Measurements from ENCODE around the gene GRSF1. TPM values are rescaled to one million over a fixed set of nuclear protein-coding genes. Genes with fewer than 3 reads are reported as not detected.

GRSF1 gene
- total and polyA plus RNA-seq, 10 of the 15 experiments (the other 5 are each of a cell fraction or from before 2014, with no cell fraction given), result 37.5 to 105 (median 68.4) TPM

- CTCF ChIA-PET, result interaction anchor here (1.0 to 1.1 kb wide), 4 partner anchors 9 to 175 kb away, joined by 3 to 4 read pairs (median 4); no protein-coding TSS in a partner anchor
- SMC1A ChIA-PET (ENCODE audit: uncharacterized antibody, unreplicated experiment), result interaction anchor here (0.6 to 1.5 kb wide), 5 partner anchors 26 to 194 kb away, joined by 3 read pairs; no protein-coding TSS in a partner anchor
- in situ Hi-C loops (cut with MboI), result no loop called here
Measured at GRCh38 chr4:70829015-70829414, 10.7 kb downstream of the GRSF1 start.

More at GRCh38 chr4:70829015-70829414, 10.7 kb downstream of the GRSF1 start:
- intact Hi-C loops (cut with micrococcal nuclease; ENCODE audit: unreplicated experiment), result no loop called here
- FAIRE-seq (no peak), ATAC-seq (no peak), DNase-seq (ENCODE audit: low read depth, low spot score) (no peak)
- H3K27me3 ChIP-seq (replicated peaks in 1 of 2; ENCODE audit: control insufficient read depth in 2 of 2, insufficient read depth in 2 of 2, low read length in 1 of 2), result no peaks in the 10 kb centered on the region
- H4K20me1 ChIP-seq (ENCODE audit: control insufficient read depth, insufficient read depth), result no peaks in the 10 kb centered on the region
- H3K79me2 ChIP-seq (ENCODE audit: control insufficient read depth, insufficient read depth, low read length), result peaks cover 5% of the 10 kb centered on the region
- no peak overlapping the region for H3K4me2 ChIP-seq (ENCODE audit: control insufficient read depth, insufficient read depth)
- H2AFZ ChIP-seq (ENCODE audit: control insufficient read depth, low read depth, low read length), result no peak overlapping the region
- no peak overlapping the region for H3K27ac ChIP-seq (ENCODE audit: control insufficient read depth, insufficient read depth)
- 96% methylated on average over 3 of the region's 3 CpGs for WGBS (ENCODE audit: insufficient coverage, insufficient replicate concordance, low lambda C conversion rate, missing lambda C conversion rate)
- no peaks in the 10 kb centered on the region for H3K9me3 ChIP-seq (replicated peaks; ENCODE audit: control insufficient read depth, insufficient read depth, low read length)
- ChIA-PET RAD21 (ENCODE audit: unreplicated experiment) (interaction anchor here (0.6 to 2.0 kb wide), 4 partner anchors 9 to 191 kb away, joined by 3 to 7 read pairs (median 4); no protein-coding TSS in a partner anchor), POLR2A (interaction anchor here (0.6 to 1.1 kb wide), 5 partner anchors 12 to 124 kb away, joined by 3 to 8 read pairs (median 4); no protein-coding TSS in a partner anchor)
- H3K4me3 ChIP-seq, result no peak overlapping the region
- no peak overlapping the region for H3K9ac ChIP-seq (ENCODE audit: control insufficient read depth, insufficient read depth, low read length)
- no TSS peak for BruUV-seq (replicated peaks)
- TF ChIP-seq RUNX3 (IDR thresholded peaks at IDR 0.05; ENCODE audit: low read length) (no peak), SMARCA5 (IDR thresholded peaks at IDR 0.05) (no peak), POLR2A (IDR thresholded peaks at IDR 0.05; ENCODE audit: low read depth, low read length) (no peak), RBBP5 (conservative IDR thresholded peaks at IDR 0.05) (no peak), SP1 (IDR thresholded peaks at IDR 0.05; ENCODE audit: low read depth, low read length) (no peak), SKIL (IDR thresholded peaks at IDR 0.05; ENCODE audit: low read depth, poor library complexity, severe bottlenecking) (no peak), MEF2B (IDR thresholded peaks at IDR 0.05; ENCODE audit: partially characterized antibody, poor library complexity, severe bottlenecking) (no peak), HDAC2 (IDR thresholded peaks at IDR 0.05) (no peak), ZBTB33 (IDR thresholded peaks at IDR 0.05) (no peak), RAD51 (IDR thresholded peaks at IDR 0.05) (no peak)
- H3K4me1 ChIP-seq (ENCODE audit: control insufficient read depth, insufficient read depth, low read length), result no peaks in the 10 kb centered on the region
- H3K36me3 ChIP-seq (ENCODE audit: control insufficient read depth in 2 of 2, insufficient read depth in 2 of 2, low read length in 1 of 2), result peaks cover 11 to 44% of the 10 kb centered on the region in 2 experiments

Data from GM12878 (cell line).